Smooth muscle cell (in vitro differentiated cells): ENCODE measurements around the gene SCN5A. TPM values are rescaled to one million over a fixed set of nuclear protein-coding genes. Genes with fewer than 3 reads are reported as not detected.

ENCODE experiments used
- DNase-seq: peaks from one replicate; lab custom pipeline; 2025; ENCODE audit not compliant: unreplicated experiment; lab: John Stamatoyannopoulos, UW
- H2AFZ ChIP-seq: fragments of 200-600 bp; sonication (generic); 2 replicates; pipeline ENCODE4 v1.6.0; 2016; ENCODE audit warnings: antibody characterized with exemption, low read depth, mild to moderate bottlenecking
- H3F3A ChIP-seq: fragments of 200-600 bp; sonication (generic); 2 replicates; pipeline ENCODE4 v1.6.0; 2017; ENCODE audit warnings: antibody characterized with exemption, low read depth
- H3K27ac ChIP-seq: fragments of 200-600 bp; sonication (generic); 2 replicates; pipeline ENCODE4 v1.5.1; 2016; ENCODE audit warnings: low read depth, mild to moderate bottlenecking
- H3K27me3 ChIP-seq: fragments of 200-600 bp; sonication (generic); 2 replicates; pipeline ENCODE4 v1.6.1; 2016; ENCODE audit warnings: low read depth, mild to moderate bottlenecking
- H3K36me3 ChIP-seq: fragments of 200-600 bp; sonication (generic); 2 replicates; pipeline ENCODE4 v1.5.1; 2016; ENCODE audit warnings: low read depth
- H3K4me1 ChIP-seq: fragments of 200-600 bp; sonication (generic); 2 replicates; pipeline ENCODE4 v1.5.1; 2016; ENCODE audit warnings: low read depth
- H3K4me2 ChIP-seq: fragments of 200-600 bp; sonication (generic); 2 replicates; pipeline ENCODE4 v1.6.0; 2016; ENCODE audit warnings: mild to moderate bottlenecking
- H3K4me3 ChIP-seq: fragments of 200-600 bp; sonication (generic); 2 replicates; pipeline ENCODE4 v1.5.1; 2016; ENCODE audit warnings: mild to moderate bottlenecking
- H3K79me2 ChIP-seq: fragments of 200-600 bp; sonication (generic); 2 replicates; pipeline ENCODE4 v1.6.0; 2016; ENCODE audit warnings: low read depth, mild to moderate bottlenecking
- H3K9ac ChIP-seq: fragments of 200-600 bp; sonication (generic); 2 replicates; pipeline ENCODE4 v1.6.0; 2016; ENCODE audit warnings: low read depth
- H3K9me3 ChIP-seq: fragments of 200-600 bp; sonication (generic); replicated peaks from 2 replicates; pipeline ENCODE4 v1.5.1; 2016; ENCODE audit warnings: low read depth
- H4K20me1 ChIP-seq: fragments of 200-600 bp; sonication (generic); 2 replicates; pipeline ENCODE4 v1.6.0; 2016; ENCODE audit warnings: low read depth
- CTCF ChIP-seq: fragments of 200-600 bp; sonication (generic); IDR thresholded peaks from 2 replicates; pipeline ENCODE4 v1.5.1; 2017; ENCODE audit warnings: borderline replicate concordance, mild to moderate bottlenecking, antibody characterized with exemption; ENCODE audit not compliant: insufficient read depth, poor library complexity, severe bottlenecking
- WGBS: methylation state at CpG from one replicate; pipeline ENCODE4 v1.1.7; 2016; ENCODE audit warnings: low lambda C conversion rate; 5-methylcytosine and 5-hydroxymethylcytosine counted together
- polyA plus RNA-seq: library from polyadenylated mRNA; unstranded; fragments of >200 nt; fragmentation: Nextera tagmentation; extraction: Ambion mirVana; gene quantifications from 2 replicates; pipeline ENCODE4 v1.2.1, GENCODE V29; 2016
- total RNA-seq: library from RNA; depleted of rRNA; stranded (reverse); fragments of >200 nt; gene quantifications from 2 replicates; pipeline ENCODE4 v1.2.3, GENCODE V29; 2014

SCN5A gene
- total and polyA plus RNA-seq, 2 experiments from 2014 or later = 0.93 to 3.4 TPM

GRCh38 chr3:38563886-38564270, 85.6 kb downstream of the SCN5A start:
- H3K9ac ChIP-seq = no peak overlapping the region
- DNase-seq = no peak
- H3K4me3 ChIP-seq = no peak overlapping the region
- no peaks in the 10 kb centered on the region for H3K79me2 ChIP-seq
- WGBS = 90% methylated on average over 10 of the region's 10 CpGs
- H2AFZ ChIP-seq = no peak overlapping the region
- H3K4me1 ChIP-seq = no peaks in the 10 kb centered on the region
- H4K20me1 ChIP-seq = no peaks in the 10 kb centered on the region
- no peaks in the 10 kb centered on the region for H3K9me3 ChIP-seq
- no peaks in the 10 kb centered on the region for H3K27me3 ChIP-seq
- no peak overlapping the region for H3K27ac ChIP-seq
- no peak overlapping the region for H3K4me2 ChIP-seq
- no peak for TF ChIP-seq CTCF
- H3K36me3 ChIP-seq = no peaks in the 10 kb centered on the region
- no peaks in the 10 kb centered on the region for H3F3A ChIP-seq

GRCh38 chr3:38563070-38563885, 86.2 kb downstream of the SCN5A start:
- H3K79me2 ChIP-seq = no peaks in the 10 kb centered on the region
- no peak overlapping the region for H3K4me2 ChIP-seq
- H3K27ac ChIP-seq = no peak overlapping the region
- WGBS = 96% methylated on average over 15 of the region's 15 CpGs
- TF ChIP-seq CTCF = no peak
- H3F3A ChIP-seq = no peaks in the 10 kb centered on the region
- H3K9me3 ChIP-seq = no peaks in the 10 kb centered on the region
- H3K4me3 ChIP-seq = no peak overlapping the region
- no peaks in the 10 kb centered on the region for H3K27me3 ChIP-seq
- no peak for DNase-seq
- no peaks in the 10 kb centered on the region for H3K36me3 ChIP-seq
- H2AFZ ChIP-seq = no peak overlapping the region
- H3K4me1 ChIP-seq = no peaks in the 10 kb centered on the region
- H3K9ac ChIP-seq = no peak overlapping the region
- H4K20me1 ChIP-seq = no peaks in the 10 kb centered on the region

GRCh38 chr3:38562467-38562925, 87.0 kb downstream of the SCN5A start:
- no peaks in the 10 kb centered on the region for H3K79me2 ChIP-seq
- no peak overlapping the region for H3K4me3 ChIP-seq
- no peak for TF ChIP-seq CTCF
- no peaks in the 10 kb centered on the region for H4K20me1 ChIP-seq
- no peak overlapping the region for H3K4me2 ChIP-seq
- no peaks in the 10 kb centered on the region for H3K36me3 ChIP-seq
- H2AFZ ChIP-seq = no peak overlapping the region
- no peaks in the 10 kb centered on the region for H3K9me3 ChIP-seq
- H3K9ac ChIP-seq = no peak overlapping the region
- over 99% methylated on average over 7 of the region's 7 CpGs for WGBS
- DNase-seq = no peak
- H3K27ac ChIP-seq = no peak overlapping the region
- H3F3A ChIP-seq = no peaks in the 10 kb centered on the region
- H3K4me1 ChIP-seq = no peaks in the 10 kb centered on the region
- no peaks in the 10 kb centered on the region for H3K27me3 ChIP-seq
